ENCODE data around the gene HDAC4. TPM values are rescaled to one million over a fixed set of nuclear protein-coding genes. Genes with fewer than 3 reads are reported as not detected.

Gene HDAC4
- polyA plus RNA-seq, 5 donors, result 7.9 to 11.8 (median 10.9) TPM

DNA sequence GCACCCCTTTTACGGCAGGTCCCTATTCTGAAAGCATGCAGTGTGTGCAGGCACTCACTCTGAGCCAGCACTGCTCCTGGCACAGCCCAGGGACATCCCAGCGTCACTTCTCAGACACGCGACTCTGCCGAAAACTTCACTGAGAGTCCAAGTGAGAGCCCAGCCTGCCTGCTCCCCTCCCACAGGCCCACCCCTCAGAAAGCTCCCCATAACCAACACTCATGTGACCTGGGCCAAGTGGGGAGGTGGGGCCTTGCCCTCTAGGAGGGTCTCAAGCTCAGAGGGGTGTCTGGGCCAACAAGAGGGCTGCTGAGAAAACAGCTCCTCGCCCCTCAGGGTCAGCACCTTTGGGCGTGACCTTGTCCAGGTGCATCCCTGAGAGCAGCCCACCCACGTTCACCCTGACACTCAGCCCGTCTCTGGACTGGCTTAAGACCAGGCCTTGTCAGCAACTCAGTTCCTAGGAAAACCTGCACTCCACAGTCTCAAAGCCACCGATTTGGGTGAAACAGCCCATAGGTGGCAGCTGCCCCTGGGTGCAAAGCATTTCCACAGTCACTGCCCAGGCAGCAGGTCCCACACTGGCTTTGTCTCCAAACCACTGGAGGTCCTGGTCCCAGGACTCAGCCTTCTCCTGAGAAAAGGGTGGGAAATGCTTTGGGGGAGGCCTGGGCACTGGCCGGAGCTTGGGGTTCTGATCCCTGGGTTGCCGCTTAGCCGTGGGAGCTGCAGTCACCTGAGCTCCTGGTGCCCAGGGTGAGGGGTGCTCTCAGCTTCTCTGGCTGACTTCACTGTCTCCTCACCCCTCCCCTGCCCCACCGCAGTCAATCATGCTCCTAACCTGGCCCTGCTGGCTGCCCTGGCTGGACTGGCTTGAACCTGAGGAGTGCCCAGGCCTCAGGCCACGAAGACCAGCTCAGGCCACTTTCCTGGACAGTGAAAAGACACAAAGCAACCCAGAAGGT is 209.6 kb downstream of the HDAC4 start:
- DNase-seq, result no peak

DNA sequence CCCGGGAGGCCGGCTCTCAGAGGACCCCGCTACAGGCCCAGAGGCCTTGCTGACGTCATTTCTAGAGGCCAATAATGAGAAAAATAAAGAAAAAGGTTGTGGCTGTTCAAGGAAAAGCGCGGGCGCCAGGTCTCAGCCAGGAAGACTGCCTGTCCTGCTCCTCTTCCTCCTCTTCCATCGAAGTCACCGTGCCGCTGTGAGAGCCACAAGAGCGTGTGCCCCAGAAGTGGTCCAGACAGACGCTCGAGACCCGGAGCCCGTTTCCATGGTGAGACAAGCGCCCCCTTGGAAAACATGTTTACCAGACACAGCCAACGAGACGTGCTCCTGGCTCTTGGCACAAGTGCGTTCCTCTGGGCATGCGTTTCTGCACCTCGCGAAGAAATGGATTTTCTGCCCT is 210.5 kb downstream of the HDAC4 start:
- no peak for DNase-seq

DNA sequence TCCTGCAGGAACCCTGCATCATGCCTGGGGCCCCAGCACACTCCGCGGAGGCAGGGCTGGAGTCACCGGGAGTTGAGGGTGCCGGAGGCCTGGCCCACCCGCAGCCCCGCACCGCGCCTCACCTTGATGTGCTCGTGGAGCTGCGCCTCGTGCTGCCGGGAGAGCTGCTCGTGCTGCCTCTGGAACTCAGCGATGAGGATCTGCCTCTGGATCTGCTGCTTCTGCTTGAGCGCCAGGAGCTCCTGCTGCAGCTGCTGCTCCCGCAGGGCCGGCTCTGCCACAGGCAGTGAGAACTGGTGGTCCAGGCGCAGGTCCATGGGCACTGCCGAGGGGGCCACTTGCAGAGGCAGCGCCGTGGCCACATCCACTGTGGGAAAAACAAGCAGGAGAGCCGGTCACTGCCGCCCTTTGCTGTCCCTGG is 211.1 kb downstream of the HDAC4 start:
- no peak for DNase-seq

DNA sequence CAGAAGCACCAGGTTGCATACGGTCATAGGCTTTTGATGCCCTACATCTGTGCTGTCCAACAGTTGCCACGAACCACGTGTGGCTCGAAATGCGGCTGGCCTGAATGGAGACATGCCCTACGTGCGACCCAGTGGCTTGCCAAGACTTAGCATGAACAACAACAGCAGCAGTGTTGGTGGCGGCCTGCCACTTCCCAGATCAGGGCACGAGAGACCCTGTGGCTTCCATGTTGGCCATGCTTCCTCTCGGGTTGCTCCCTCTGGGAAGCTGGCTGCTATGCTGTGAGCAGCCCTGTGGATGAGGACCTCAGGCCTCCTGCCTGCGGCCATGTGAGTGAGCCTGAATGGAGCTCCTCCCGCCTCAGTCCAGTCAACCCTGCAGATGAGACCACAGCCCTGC is 212.3 kb downstream of the HDAC4 start:
- no peak for DNase-seq

DNA sequence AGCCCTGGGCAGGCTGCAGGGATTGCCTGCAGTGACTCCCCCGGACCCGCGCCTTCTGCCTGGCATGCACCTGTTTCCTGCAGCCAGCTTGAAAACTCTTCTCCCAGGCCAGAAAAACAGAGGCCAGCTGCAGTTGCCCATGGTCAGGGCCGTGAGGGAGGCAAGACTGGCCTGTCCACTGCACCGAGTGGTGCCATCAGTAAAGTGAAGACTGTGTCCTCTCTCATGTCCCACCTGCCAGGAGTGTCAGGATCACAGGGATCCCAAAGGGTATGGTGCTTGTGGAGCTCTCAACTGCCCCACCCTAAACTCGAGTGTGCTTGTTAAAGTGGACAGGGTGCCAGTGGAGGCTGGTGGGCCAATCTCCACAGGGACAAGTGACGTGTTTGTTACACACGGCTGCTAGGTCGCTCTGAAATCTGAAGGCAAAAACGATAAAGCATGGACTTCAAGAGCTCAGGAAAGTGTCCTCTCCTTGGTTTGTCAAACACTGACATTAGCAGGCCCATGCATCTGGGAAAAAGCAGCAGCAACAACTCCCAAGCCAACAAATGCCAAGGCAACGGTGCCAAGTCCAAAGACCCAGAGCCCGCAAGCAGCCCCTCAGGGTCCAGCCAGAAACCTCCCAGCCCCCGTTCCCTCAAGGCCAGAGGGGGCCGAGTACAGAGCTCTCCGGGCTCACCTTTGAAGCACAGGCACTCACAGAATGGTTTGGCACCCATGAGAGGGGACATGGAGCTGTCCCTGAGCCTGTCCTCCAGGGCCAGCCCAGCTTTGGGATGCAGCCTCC is 213.2 kb downstream of the HDAC4 start:
- no peak for DNase-seq

DNA sequence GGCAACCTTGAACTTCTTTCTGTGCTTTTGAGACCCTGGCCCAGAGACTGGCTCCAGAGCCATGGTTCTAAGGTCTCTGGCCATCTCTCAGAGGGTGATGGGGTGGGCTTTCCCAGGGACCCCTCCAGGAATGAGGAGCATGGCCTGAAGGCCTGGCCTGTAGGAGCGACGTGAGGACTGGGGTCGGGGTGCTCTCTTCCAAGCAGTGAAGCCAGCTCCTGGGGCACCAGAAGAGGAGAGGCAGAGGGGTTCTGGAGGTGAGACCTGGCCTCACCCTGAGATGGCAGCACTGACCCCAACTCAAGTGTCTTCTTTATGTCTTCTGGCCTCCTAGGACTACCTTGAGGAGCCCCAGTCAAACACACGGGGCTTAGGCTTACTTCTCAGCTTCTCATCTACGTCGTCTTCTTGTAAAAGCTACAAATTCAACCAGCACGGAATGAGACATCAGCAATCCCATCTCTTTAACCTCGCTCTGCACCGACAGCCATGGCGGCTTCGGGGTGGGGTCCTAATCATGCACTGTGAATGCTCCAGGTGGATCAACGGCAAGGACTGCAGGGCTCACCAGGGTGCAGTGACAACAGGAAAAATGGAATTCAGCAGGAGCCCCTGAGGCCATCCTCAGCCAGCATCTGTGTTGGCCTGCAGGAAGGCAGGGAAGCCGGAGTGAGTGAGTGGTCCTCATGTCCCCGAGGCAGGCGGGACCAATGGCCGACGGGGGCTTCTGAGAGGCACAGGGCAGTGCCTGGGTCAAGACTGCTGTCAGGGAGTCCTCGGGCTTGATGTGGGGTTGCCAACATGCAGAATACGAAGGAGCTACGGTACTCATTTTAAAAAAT is 214.1 kb downstream of the HDAC4 start:
- no peak for DNase-seq

DNA sequence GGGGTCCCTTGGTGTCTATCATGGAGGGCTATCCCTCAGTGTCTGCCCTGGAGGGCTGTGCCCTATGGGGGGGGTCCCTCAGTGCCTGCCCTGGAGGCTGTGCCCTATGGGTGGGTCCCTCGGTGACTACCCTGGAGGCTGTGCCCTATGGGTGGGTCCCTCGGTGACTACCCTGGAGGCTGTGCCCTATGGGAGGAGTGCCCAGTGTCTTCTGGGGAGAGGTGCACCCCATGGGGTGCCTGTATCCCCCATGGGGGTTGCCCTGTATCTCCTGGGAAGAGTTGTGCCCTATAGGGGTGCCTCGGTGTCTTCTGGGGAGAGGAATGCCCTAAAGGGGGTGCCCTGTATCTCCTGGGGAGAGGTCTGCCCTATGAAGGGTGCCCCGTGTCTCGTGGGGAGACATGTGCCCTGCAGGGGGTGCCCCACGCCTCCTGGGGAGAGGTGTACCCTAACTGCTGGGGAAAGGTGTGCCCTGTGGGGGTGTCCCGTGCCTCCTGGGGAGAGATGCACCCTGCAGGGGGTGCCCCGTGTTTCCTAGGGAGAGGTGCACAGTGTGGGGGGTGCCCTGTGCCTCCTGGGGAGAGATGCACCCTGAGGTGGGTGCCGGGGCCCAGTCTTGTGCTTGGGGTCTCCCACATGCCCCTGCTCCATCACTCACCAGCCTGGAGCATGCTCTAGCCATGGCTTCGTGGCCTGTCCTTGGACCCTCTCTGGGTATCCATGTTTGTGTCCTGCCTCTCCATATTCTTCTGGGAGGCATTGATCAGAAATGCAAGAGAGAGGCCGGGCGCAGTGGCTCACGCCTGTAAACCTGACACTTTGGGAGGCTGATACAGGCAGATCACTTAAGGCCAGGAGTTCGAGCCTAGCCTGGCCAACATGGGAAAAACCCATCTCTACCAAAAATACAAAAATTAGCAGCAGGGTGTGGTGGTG is 215.6 kb downstream of the HDAC4 start:
- no peak for DNase-seq

DNA sequence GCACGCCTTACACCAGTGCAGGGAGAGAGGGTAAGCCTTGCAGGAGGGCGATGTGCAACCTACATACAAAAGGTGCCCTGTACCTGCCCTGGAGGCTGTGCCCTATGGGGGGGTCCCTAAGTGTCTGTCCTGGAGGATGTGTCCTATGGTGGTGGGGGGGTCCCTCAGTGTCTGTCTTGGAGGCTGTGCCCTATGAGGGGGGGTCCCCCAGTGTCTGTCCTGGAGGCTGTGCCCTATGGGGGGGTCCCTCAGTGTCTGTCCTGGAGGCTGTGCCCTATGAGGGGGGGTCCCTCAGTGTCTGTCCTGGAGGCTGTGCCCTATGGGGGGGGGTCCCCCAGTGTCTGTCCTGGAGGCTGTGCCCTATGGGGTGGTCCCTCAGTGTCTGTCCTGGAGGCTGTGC is 216.6 kb downstream of the HDAC4 start:
- DNase-seq, result no peak

DNA sequence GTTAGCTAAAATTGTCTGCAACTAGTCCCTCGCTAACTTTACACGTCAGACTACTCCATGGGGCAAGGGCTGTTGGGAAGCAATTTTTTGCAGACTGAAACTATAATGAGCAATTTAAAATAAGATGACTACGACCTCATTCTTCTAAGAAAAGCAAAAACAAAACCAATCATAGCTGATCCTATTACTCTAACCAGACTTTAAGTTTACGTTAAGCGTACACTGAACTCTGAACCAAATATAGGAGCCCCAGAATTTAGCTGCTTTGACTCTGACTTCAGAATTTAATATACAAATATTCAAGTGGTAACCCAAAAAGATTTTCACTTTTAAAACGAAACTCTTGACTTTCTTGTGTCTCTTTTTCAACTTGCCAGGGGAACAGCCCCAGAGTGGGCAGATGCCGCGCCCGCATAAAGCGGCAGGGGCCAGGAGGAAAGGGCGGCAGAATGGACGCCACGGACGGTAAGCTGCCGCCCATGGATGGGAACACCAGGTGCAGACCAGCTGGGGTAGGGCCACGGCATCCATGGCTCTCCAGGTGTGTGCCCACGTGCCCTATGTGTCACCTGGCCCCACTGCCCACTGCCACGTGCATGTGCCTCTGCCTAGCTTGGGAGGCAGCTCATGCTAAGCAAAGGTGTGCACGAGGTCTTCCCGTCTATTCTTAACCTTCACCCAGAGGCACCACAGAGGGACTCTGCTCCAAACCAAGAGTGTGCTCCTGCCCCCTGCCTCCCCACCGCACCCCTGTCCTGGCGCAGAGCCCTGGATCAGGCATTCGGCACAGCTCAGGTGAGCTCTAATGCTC is 217.6 kb downstream of the HDAC4 start:
- DNase-seq, result no peak

DNA sequence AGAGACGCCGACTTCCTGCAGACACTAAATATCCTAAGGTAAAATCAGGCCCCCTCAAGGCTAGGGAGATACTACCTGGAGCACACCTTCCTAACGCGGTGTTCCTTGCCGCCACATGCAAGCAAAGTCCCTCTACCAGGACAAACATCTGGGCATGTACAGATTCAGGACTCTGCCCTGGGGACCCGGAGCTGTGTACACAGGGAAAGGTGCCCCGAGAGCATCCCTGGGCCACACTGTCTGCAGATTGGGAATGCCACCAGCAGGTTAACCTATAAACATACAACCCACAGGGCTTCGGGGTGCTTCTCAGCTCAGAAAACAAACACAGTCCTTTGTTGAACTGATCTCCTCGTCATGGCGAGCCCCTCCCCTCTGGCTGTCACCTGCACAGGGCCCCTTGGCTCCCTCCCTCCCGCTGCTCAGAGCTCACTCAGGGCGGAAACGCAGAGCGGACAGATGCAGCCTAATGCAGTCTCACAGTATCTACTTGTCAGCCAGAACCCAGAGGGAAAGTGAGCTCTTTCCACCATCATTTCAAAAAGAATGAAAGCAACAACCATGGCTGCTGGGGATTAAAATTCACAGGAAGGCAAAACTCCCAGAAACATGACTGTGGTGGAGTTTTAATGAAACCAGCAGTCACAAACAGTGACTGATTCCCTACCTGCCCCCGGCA is 218.8 kb downstream of the HDAC4 start:
- DNase-seq, result no peak

DNA sequence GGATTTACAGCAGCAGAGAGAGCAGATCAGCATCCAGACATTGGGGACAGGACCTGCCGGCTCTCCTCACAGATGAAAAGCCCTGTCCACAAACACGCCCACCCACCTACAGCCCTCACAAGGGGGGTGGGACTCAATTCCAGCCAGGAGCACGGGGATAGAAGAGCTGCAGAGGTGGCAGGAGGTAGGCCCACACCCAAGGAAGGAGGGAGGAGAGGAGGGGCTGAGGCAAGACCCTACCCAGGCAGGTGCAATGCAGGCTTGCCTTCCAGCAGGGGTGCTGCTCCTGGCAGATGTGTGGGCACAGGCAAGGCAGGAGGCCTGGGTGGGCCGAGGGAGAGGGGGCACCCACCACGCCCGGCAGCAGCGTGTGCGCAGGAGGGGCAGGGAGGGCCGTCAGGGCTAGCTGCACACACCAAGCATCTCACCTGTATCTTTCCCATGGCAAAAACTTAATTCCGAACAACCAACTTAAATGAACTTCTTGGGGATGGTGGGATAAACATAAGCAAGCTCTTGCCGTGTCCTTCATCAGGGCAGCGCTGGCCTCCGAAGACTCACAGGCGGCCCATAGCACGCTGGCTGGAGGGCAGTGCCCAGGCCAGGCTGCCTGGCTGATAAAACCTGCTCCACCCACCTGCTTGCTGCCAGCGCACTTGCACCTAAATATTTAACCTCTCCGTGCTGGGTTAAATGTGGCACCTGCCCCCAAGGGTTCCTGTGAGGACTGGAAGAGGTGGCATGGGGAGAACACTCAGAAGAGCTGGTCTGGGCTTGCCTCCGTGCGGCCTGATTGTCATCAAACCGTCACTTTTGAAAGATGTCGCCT is 219.5 kb downstream of the HDAC4 start:
- no peak for DNase-seq

DNA sequence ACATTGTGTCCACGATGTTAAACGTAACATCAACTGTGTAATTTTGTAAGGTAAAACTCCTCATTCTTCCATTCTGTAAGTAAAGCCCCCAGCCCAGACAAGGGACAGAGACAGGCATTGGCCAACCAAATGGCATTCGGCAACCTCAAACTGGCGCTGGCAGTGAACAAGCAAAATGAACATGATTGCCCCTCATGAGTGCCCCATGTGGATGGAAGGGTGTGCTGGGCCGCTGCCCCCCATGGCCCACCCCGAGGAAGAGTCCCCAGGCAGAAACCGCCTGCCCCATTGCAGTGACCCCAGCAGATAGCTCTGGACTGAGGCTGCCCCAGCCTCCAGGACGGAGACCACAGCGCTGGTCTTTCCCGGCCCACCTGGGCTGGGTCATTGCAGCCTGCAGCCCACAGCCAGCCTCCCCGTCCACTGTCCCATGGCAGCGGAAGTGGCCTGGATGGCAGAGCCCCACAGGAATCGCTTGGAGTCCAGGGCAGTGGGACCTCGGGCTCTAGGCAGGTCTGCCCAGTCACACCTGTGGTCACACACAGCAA is 220.2 kb downstream of the HDAC4 start:
- no peak for DNase-seq

DNA sequence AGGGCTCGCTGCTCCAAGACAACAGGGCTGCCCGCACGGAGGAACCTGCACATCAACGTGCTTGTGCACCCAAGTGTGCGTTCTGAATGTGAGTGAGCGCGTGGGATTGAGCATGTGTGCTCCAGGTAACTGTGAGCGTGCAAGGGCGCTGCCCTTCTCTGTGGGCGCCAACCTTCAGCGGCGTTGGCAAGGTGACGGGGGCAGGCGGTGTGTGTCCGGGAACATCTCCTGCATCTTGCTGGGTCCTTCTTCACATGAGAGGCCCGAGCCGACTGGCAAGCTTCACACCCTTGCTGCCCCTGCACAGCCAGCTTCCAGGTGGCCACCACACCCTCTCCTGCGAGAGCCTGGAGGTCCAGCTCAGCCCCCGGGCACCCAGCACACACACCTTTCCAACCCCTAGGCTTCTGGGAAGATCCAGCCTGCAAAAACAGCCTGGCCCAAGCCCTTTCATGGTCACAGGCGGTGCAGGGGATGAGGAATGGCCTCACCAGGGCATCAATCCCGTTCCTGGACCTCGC is 220.9 kb downstream of the HDAC4 start:
- no peak for DNase-seq

DNA sequence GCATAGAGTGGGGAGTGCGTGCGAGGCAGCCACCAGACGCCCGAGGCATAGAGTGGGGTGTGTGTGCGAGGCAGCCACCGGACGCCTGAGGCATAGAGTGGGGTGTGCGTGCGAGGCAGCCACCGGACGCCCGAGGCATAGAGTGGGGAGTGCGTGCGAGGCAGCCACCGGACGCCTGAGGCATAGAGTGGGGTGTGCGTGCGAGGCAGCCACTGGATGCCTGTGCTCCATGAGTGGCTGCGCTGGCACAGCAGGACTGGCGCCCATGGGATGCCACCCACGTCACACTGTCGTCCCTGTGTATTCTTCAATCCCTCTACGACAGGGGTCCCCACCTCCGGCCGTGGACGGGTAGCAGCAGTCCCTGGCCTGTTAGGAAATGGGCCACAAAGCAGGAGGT is 221.9 kb downstream of the HDAC4 start:
- no peak for DNase-seq

DNA sequence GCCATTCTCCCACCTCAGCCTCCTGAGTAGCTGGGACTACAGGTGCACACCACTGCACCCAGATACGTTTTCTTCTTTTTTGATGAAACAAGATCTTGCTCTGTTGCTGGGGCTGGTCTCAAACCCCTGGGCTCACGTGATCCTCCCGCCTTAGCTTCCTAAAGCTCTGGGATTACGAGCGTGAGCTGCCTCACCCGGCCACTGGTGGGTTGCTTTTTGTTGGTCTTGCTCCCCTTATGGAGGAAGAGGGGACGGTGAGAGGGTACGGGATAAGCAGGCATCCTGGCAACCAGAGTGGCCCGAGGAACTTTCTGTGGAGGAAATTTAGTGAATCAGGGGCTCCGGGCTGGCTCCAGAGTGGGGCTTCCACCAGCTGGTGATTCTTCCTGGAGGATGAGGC is 222.3 kb downstream of the HDAC4 start:
- DNase-seq, result no peak

DNA sequence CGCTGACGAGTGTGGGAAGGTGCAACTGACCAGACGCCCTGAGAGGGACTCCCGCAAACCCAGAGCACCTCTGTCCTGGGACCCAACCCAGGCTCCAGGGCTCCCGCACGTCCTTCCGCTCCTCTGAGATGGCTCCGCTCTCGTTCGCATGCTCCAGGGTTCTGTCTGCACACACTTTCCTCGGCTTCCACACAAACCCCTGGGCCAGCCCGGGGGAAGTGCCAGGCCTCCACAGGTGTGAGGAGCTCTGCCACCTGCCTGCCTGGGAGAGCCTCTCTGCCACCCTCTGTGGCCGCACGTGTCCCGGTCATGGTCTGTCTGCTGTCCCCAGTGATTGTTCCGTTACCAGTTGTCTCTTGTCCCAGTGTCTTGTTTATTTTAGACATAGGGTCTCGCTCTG is 222.9 kb downstream of the HDAC4 start:
- no peak for DNase-seq

DNA sequence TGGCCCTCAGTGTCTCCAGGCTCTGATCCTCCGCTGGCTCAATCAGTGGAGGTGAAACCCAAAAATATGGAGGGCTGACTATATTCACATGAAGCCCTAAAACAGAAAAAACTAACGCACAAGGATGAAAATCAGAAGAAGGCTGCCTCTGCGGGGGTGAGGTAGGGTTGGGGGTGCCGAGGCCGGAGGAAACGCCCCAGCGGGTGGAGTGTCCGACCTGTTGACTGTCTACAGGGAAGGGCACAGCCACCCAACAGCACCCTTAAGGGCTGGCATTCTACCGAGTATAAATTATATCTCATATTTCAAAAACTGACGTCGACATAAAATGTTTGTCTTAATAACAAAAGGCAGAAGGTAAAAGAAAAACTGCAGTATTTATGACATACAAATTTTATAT is 223.5 kb downstream of the HDAC4 start:
- no peak for DNase-seq

Data from right lung (tissue), 5 donors.